SK-N-SH treated with all-trans-retinoic acid at 6 μM for 48 hours (cell line): ENCODE data around the gene TARS1.
A peak's percentile ranks its signal among the peaks of the same experiment; 100 is the strongest.

Source experiments
- ATAC-seq: fragments of 200-7000 bp; cut with Tn5 transposase; 3 replicates; pipeline ENCODE4 v1.9.1; 2020; ENCODE audit warnings: mild to moderate bottlenecking, moderate library complexity
- ARNTL ChIP-seq: fragments of 450-650 bp; formaldehyde crosslinking; IDR thresholded peaks from 2 replicates; pipeline ENCODE4 v1.5.0; 2020; ENCODE audit warnings: low read depth, mild to moderate bottlenecking, moderate library complexity, borderline replicate concordance
- BACH2 ChIP-seq: fragments of 250-450 bp; sonication (Bioruptor Pico); IDR thresholded peaks from 2 replicates; pipeline ENCODE4 v1.9.0; 2021; ENCODE audit warnings: mild to moderate bottlenecking, borderline replicate concordance
- CREB5 ChIP-seq: fragments of 250-450 bp; sonication (Bioruptor Pico); IDR thresholded peaks from 2 replicates; pipeline ENCODE4 v1.5.1; 2020; ENCODE audit warnings: low read depth, mild to moderate bottlenecking, moderate library complexity
- CSDC2 ChIP-seq: fragments of 250-450 bp; sonication (Bioruptor Pico); IDR thresholded peaks from 2 replicates; pipeline ENCODE4 v1.5.0; 2020; ENCODE audit warnings: mild to moderate bottlenecking, moderate library complexity
- CSRNP3 ChIP-seq: fragments of 250-450 bp; sonication (Bioruptor Pico); IDR thresholded peaks from 2 replicates; pipeline ENCODE4 v1.5.1; 2021; ENCODE audit warnings: mild to moderate bottlenecking, moderate library complexity
- ESRRG ChIP-seq: fragments of 250-450 bp; sonication (Bioruptor Pico); IDR thresholded peaks from 2 replicates; pipeline ENCODE4 v1.6.1; 2021; ENCODE audit warnings: mild to moderate bottlenecking
- GLIS3 ChIP-seq: fragments of 250-450 bp; sonication (Bioruptor Pico); IDR thresholded peaks from 2 replicates; pipeline ENCODE4 v1.5.0; 2020; ENCODE audit warnings: mild to moderate bottlenecking, moderate library complexity
- ISL1 ChIP-seq: fragments of 250-450 bp; sonication (Bioruptor Pico); IDR thresholded peaks from 2 replicates; pipeline ENCODE4 v2.1.2; 2022; ENCODE audit warnings: mild to moderate bottlenecking, moderate library complexity
- OSR1 ChIP-seq: fragments of 250-450 bp; sonication (Bioruptor Pico); IDR thresholded peaks from 2 replicates; pipeline ENCODE4 v1.8.0; 2022; ENCODE audit warnings: moderate library complexity, mild to moderate bottlenecking, inconsistent platforms
- PPARA ChIP-seq: fragments of 250-450 bp; sonication (Bioruptor Pico); IDR thresholded peaks from 2 replicates; pipeline ENCODE4 v1.5.0; 2020; ENCODE audit warnings: mild to moderate bottlenecking, borderline replicate concordance
- RARB ChIP-seq: fragments of 250-450 bp; sonication (Bioruptor Pico); IDR thresholded peaks from 2 replicates; pipeline ENCODE4 v1.8.0; 2021; ENCODE audit warnings: mild to moderate bottlenecking, moderate library complexity
- SNAI2 ChIP-seq: fragments of 250-450 bp; sonication (Bioruptor Pico); IDR thresholded peaks from 2 replicates; pipeline ENCODE4 v1.5.0; 2020; ENCODE audit warnings: mild to moderate bottlenecking, moderate library complexity
- TCF4 ChIP-seq: fragments of 250-450 bp; sonication (Bioruptor Pico); IDR thresholded peaks from 2 replicates; pipeline ENCODE4 v1.8.0; 2021; ENCODE audit warnings: mild to moderate bottlenecking, moderate library complexity, borderline replicate concordance
- TOX ChIP-seq: fragments of 250-450 bp; sonication (Bioruptor Pico); IDR thresholded peaks from 2 replicates; pipeline ENCODE4 v1.8.0; 2021; ENCODE audit warnings: mild to moderate bottlenecking, moderate library complexity, borderline replicate concordance
- TSHZ2 ChIP-seq: fragments of 250-450 bp; sonication (Bioruptor Pico); IDR thresholded peaks from 2 replicates; pipeline ENCODE4 v1.5.0; 2020; ENCODE audit warnings: mild to moderate bottlenecking, moderate library complexity
- ZC3H10 ChIP-seq: fragments of 250-450 bp; sonication (Bioruptor Pico); IDR thresholded peaks from 2 replicates; pipeline ENCODE4 v1.5.1; 2021; ENCODE audit warnings: mild to moderate bottlenecking, moderate library complexity
- ZFP3 ChIP-seq: fragments of 250-450 bp; sonication (Bioruptor Pico); IDR thresholded peaks from 2 replicates; pipeline ENCODE4 v1.5.0; 2020; ENCODE audit warnings: mild to moderate bottlenecking, moderate library complexity
- ZFP30 ChIP-seq: fragments of 450-650 bp; formaldehyde crosslinking; IDR thresholded peaks from 2 replicates; pipeline ENCODE4 v1.5.0; 2022; ENCODE audit warnings: mild to moderate bottlenecking, moderate library complexity
- ZNF565 ChIP-seq: fragments of 450-650 bp; formaldehyde crosslinking; conservative IDR thresholded peaks from 2 replicates; pipeline ENCODE4 v1.5.0; 2020; ENCODE audit warnings: low read depth, mild to moderate bottlenecking, moderate library complexity
- ZNF70 ChIP-seq: fragments of 450-650 bp; formaldehyde crosslinking; IDR thresholded peaks from 2 replicates; pipeline ENCODE4 v1.5.0; 2020; ENCODE audit warnings: mild to moderate bottlenecking, moderate library complexity
- ZNF8 ChIP-seq: fragments of 450-650 bp; formaldehyde crosslinking; IDR thresholded peaks from 2 replicates; pipeline ENCODE4 v1.5.0; 2020; ENCODE audit warnings: mild to moderate bottlenecking, moderate library complexity
- TF ChIP-seq, protein P1 (sequence below): fragments of 250-450 bp; sonication (Bioruptor Pico); IDR thresholded peaks from 2 replicates; pipeline ENCODE4 v1.8.0; 2021; ENCODE audit warnings: low read depth, mild to moderate bottlenecking, moderate library complexity, borderline replicate concordance

TARS1 gene

DNA sequence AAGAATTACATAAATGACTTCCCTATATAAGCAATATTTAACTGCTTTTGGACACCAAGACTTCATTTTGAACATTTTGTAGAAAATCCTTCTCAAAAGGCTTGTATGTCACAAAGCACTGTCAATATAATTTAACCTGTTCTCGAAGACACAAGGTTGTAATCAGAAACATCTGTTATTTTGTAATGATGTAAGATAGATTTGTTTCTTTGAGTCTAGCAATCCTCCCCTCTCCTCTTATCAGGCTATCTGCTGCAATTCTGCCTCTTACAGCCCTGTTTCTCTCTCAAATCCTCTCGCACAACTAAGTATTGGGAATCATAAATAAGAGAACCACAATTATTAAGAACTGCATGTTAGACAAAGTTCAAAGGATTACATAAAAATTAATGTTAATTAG is 18.6 kb upstream of the TARS1 start:
- peak; percentile 61; the same call in 2 of the 3 replicates for ATAC-seq
- no peak for TF ChIP-seq TCF4
- no peak for TF ChIP-seq CSRNP3 (CRISPR knock-in tag)
- no peak for TF ChIP-seq ZNF565 (CRISPR knock-in tag)
- no peak for TF ChIP-seq OSR1
- TF ChIP-seq PPARA (CRISPR knock-in tag): no peak
- TF ChIP-seq ZNF8 (CRISPR knock-in tag): no peak
- no peak for TF ChIP-seq TSHZ2 (CRISPR knock-in tag)
- TF ChIP-seq GLIS3 (CRISPR knock-in tag): no peak
- TF ChIP-seq ZC3H10 (CRISPR knock-in tag): no peak

DNA sequence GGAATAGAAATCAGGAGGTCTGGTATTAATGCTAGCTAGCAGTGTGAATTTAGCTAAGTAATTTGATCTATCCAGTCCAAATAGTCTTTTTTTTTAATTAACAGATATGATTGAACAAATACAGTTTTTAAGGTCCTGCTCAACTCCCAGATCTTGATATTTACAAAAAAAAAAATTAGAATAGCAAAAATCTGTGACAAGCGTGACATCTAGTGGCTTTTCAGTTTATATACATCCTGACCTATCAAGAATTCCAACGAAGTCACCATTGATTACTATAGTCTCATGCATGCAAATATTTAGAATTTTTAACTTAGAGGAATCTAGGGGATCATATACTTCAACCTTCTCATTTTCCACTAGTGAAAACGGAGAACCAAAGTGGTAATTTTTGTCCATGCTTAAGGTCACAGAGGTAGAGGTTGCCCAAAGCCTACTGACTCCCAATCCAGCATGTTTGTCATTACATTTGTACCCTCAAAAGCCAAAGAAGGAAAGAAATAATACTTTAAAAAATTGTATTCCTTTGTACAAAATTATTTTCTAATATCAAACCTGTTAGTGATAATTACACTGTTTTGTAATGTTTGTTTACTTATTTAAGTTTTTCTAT is 17.6 kb upstream of the TARS1 start:
- ATAC-seq: peak; percentile 75
- TF ChIP-seq GLIS3 (CRISPR knock-in tag) (no peak), SNAI2 (CRISPR knock-in tag) (no peak), CSDC2 (CRISPR knock-in tag) (no peak), ISL1 (no peak), ZFP3 (no peak), ZNF70 (CRISPR knock-in tag) (no peak), ZC3H10 (CRISPR knock-in tag) (no peak), RARB (no peak), ZNF565 (CRISPR knock-in tag) (no peak), CREB5 (CRISPR knock-in tag) (no peak), ESRRG (CRISPR knock-in tag) (no peak), BACH2 (no peak), ARNTL (CRISPR knock-in tag) (no peak)
- TF ChIP-seq, all 23 proteins: peak for 0

GRCh38 chr5:33425314-33425713 is 15.5 kb upstream of the TARS1 start:
- peak; percentile 33; the same call in 1 of the 3 replicates for ATAC-seq
- TF ChIP-seq ZFP30 (CRISPR knock-in tag) (no peak), CSRNP3 (CRISPR knock-in tag) (no peak), SNAI2 (CRISPR knock-in tag) (no peak), TOX (CRISPR knock-in tag) (no peak), ZNF565 (CRISPR knock-in tag) (no peak), ZFP3 (no peak), ZC3H10 (CRISPR knock-in tag) (no peak), PPARA (CRISPR knock-in tag) (no peak), TCF4 (no peak), ZNF70 (CRISPR knock-in tag) (no peak)
- TF ChIP-seq, protein P1, sequence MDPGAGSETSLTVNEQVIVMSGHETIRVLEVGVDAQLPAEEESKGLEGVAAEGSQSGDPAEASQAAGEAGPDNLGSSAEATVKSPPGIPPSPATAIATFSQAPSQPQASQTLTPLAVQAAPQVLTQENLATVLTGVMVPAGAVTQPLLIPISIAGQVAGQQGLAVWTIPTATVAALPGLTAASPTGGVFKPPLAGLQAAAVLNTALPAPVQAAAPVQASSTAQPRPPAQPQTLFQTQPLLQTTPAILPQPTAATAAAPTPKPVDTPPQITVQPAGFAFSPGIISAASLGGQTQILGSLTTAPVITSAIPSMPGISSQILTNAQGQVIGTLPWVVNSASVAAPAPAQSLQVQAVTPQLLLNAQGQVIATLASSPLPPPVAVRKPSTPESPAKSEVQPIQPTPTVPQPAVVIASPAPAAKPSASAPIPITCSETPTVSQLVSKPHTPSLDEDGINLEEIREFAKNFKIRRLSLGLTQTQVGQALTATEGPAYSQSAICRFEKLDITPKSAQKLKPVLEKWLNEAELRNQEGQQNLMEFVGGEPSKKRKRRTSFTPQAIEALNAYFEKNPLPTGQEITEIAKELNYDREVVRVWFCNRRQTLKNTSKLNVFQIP (CRISPR knock-in tag): no peak
